ENCODE data around the gene ZMYND8.
"Not testable (repeated sequence)": the region's sequence is repeated elsewhere in the genome, so short reads cannot be mapped to it uniquely, and the experiment has no call there.

ZMYND8 gene

GRCh38 chr20:47209982-47210381 is 146.5 kb downstream of the ZMYND8 start:
- FAIRE-seq, result no peak
- DNase-seq (ENCODE audit: low spot score), result no peak

- DNase-seq (ENCODE audit: low spot score), result no peak
- no peak for FAIRE-seq
Observed at GRCh38 chr20:47208534-47209174, 147.8 kb downstream of the ZMYND8 start.

GRCh38 chr20:47206962-47207641 is 149.4 kb downstream of the ZMYND8 start:
- FAIRE-seq, result no peak
- DNase-seq (ENCODE audit: low spot score), result no peak

GRCh38 chr20:47206552-47206951 is 149.9 kb downstream of the ZMYND8 start:
- FAIRE-seq; DNase-seq (ENCODE audit: low spot score): not testable (repeated sequence)

GRCh38 chr20:47205577-47206123 is 150.8 kb downstream of the ZMYND8 start:
- DNase-seq (ENCODE audit: low spot score) (peak; percentile 82), FAIRE-seq (peak; percentile 23)

GRCh38 chr20:47204850-47205122 is 151.7 kb downstream of the ZMYND8 start:
- not testable (repeated sequence) for DNase-seq (ENCODE audit: low spot score); FAIRE-seq

- DNase-seq (ENCODE audit: low spot score) (no peak), FAIRE-seq (no peak)
Observed at GRCh38 chr20:47204008-47204849, 152.3 kb downstream of the ZMYND8 start.

GRCh38 chr20:47202733-47203667 is 153.5 kb downstream of the ZMYND8 start:
- DNase-seq (ENCODE audit: low spot score) (no peak), FAIRE-seq (no peak)

GRCh38 chr20:47201074-47201730 is 155.3 kb downstream of the ZMYND8 start:
- FAIRE-seq, result no peak
- DNase-seq (ENCODE audit: low spot score), result no peak

- no peak for FAIRE-seq
- no peak for DNase-seq (ENCODE audit: low spot score)
Observed at GRCh38 chr20:47198996-47199552, 157.4 kb downstream of the ZMYND8 start.

GRCh38 chr20:47198254-47198671 is 158.2 kb downstream of the ZMYND8 start:
- DNase-seq (ENCODE audit: low spot score) (no peak), FAIRE-seq (no peak)

GRCh38 chr20:47196091-47197081 is 160.1 kb downstream of the ZMYND8 start:
- FAIRE-seq (no peak), DNase-seq (ENCODE audit: low spot score) (peak; percentile 92)

- no peak for FAIRE-seq
- no peak for DNase-seq (ENCODE audit: low spot score)
Observed at GRCh38 chr20:47195573-47195972, 160.9 kb downstream of the ZMYND8 start.

GRCh38 chr20:47191956-47192355 is 164.5 kb downstream of the ZMYND8 start:
- FAIRE-seq, result no peak

GRCh38 chr20:47191074-47191673 is 165.3 kb downstream of the ZMYND8 start:
- peak; percentile 79 for FAIRE-seq
- DNase-seq (ENCODE audit: low spot score), result peak; percentile 82

More at GRCh38 chr20:47191956-47192355, 164.5 kb downstream of the ZMYND8 start:
- DNase-seq (ENCODE audit: low spot score), result no peak

- DNase-seq (ENCODE audit: low spot score) (no peak), FAIRE-seq (no peak)
Observed at GRCh38 chr20:47189060-47189459, 167.4 kb downstream of the ZMYND8 start.

- DNase-seq (ENCODE audit: low spot score) (no peak), FAIRE-seq (no peak)
Observed at GRCh38 chr20:47188540-47188939, 168.0 kb downstream of the ZMYND8 start.

GRCh38 chr20:47187450-47188195 is 168.9 kb downstream of the ZMYND8 start:
- DNase-seq (ENCODE audit: low spot score) (no peak), FAIRE-seq (no peak)
